Measurements from ENCODE around the gene RPLP1.

DNA sequence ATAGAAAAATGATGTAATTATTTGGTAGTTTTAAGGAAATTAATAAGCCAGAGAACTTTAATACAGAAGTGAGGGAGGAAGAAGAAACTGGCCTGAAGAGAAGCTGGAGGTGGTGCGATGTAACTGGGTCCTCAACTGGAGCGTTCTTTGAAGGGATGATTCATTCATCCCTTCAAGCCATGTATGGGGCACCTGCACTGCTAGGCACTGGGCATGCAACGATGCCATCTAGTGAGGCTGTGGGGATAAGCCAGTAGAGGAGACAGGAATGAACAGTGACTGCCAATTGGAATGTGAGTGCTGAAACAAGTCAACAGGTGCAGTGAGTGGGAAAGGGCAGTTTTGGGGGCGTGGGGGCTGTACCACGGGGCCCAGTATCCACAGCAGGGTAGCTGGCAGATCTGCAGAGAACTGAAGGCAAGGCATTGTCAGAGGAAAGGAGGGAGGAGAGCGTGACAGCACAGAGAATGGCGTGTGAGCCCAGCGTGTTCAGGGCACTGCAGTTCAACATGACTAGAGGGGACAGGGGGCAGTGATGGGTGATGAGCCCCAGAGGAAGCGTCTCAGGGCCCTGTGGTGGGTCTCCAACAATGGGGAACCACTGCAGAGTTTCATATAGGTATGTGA is 42.3 kb upstream of the RPLP1 start:
- TF ChIP-seq EZH2 (IDR thresholded peaks at IDR 0.05; ENCODE audit: low read length): no peak
- peak; percentile 79 to 98 (median 82) for TF ChIP-seq CTCF (optimal IDR thresholded peaks at IDR 0.05 in 1 of 3, IDR thresholded peaks at IDR 0.05 in 1 of 3, conservative IDR thresholded peaks at IDR 0.05 in 1 of 3; ENCODE audit: extremely low read depth in 1 of 3, insufficient read depth in 2 of 3, low read length in 3 of 3)
